Erythroblast (primary cell): ENCODE results near the gene PMAIP1.

Experiments
- GATA1 ChIP-seq: IDR thresholded peaks from 2 replicates; pipeline ENCODE4 v1.6.1; 2011; ENCODE audit warnings: low read depth, mild to moderate bottlenecking, control low read depth, low read length, moderate library complexity
- POLR2A ChIP-seq: IDR thresholded peaks from 2 replicates; pipeline ENCODE4 v1.6.1; 2011; ENCODE audit warnings: mild to moderate bottlenecking, low read length

DNA sequence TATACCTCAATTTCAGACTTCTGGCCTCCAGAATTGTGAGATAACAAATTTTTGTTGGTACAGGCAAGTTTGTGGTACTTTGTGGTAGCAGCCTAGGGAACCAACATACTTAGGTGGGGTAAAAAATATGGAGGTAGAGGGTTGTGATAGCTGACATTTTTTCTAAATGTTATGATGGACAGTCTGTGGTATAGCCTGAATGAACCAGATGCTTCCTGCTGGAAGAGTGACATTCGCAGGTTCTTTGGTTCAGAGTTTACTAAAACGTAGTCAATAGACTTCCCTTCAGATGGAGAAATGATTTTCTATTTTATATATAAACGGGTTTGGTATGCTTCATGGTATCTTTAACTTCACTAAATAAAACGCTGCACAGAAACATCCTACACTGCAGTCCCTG, 42.8 kb downstream of the PMAIP1 start:
- TF ChIP-seq POLR2A (no peak), GATA1 (no peak)
